IPS DF 4.7 (cell line): ENCODE measurements around the gene KRTAP5-5.

Source experiments
- DNase-seq: peaks from one replicate; pipeline ENCODE4 v3.0.0-alpha.2; 2013; ENCODE audit warnings: low spot score; ENCODE audit errors: extremely low read depth

KRTAP5-5 gene

GRCh38 chr11:1674173-1675131, 44.9 kb downstream of the KRTAP5-5 start:
- DNase-seq: no peak

- no peak for DNase-seq
These were observed 46.1 kb downstream of the KRTAP5-5 start for GRCh38 chr11:1675536-1676228.

GRCh38 chr11:1676229-1676740, 46.7 kb downstream of the KRTAP5-5 start:
- no peak for DNase-seq

GRCh38 chr11:1679881-1680280, 50.3 kb downstream of the KRTAP5-5 start:
- no peak for DNase-seq
